Stimulated activated CD4-positive, alpha-beta T cell treated with anti-CD3 and anti-CD28 coated beads, Interleukin-4, amount 100 ng/mL, for 4 hours (primary cell): ENCODE results near the gene CD58.
"Not testable (repeated sequence)": the region's sequence is repeated elsewhere in the genome, so short reads cannot be mapped to it uniquely, and the experiment has no call there.

ENCODE experiments used
- DNase-seq, 2 experiments: peaks; one replicate each; pipeline ENCODE4 v3.0.0-alpha.2; 2020

Gene CD58

DNA sequence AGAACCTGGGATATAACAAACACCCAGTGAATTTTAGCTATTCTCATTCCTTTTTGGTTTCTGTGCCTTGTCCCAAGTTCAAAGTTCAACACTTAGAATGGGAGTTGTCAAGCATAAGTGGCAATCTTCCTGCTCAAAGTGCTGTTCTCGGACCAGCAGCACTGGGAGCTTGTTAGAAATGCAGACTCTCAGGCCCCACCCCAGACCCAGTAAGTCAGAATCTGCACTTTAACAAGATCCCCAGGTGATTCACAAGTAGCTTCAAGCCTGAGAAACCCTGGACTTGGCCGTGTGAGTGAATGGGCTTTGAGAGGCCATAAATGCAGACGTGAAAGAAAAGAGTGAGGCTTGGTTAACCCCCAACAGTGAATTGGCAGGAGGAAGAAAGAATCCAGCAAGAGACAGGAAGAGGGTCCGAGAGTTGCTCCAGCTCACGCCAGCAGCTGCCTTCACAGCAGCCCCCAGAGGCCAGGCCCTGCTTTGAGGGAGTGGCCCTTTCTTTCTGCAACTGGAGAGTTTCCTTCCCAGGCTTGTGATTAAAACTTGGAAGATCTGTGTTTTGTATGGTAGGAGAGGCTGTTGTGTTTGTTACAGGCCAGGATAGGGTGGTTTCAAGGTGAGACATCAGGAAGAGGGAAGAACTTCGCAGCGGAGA is 21.3 kb upstream of the CD58 start:
- not testable (repeated sequence) for DNase-seq

DNA sequence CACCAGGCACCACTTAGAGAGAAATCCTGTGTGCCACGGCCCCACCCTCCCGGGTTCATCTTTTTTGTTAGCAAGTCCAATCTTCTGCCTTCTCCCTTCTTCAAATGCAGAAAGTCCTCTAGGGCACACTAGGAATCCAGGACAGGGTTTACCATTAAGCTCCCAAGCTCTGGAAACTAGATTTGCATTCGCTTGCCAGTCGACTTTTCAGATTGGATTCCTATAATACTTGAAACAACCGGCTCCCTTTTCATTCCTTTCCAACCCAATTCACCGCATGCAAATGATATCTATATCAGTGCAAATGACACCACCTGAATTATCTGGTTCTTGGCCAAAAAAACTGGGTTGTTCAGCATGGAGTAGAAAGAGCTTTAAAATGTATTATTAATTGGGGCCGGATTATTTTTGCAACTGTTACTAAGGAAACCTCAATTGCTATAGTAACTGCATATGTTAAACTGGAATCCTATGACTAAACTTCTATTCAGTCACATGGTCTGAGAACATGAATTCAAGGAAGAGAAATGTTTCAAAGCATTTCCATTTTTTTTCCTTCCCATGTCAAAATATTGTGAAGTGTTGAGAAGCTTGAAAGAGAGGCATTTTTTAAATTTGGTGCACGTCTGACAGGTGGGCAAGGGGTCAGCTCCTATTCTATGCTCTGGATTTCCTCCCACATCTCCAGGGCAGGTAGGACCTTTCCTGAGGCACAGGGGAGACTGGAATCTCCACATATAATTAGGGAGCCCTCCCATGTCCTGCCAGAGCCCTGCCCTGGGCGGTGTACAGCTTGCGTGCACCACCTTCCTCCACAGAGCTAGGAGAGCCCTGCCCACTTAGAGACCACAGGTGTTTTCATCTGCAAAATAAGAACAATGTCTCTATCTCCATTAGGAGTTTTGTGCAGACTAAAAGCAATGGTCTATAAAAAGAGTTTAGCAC is 20.5 kb upstream of the CD58 start:
- not testable (repeated sequence) for DNase-seq

DNA sequence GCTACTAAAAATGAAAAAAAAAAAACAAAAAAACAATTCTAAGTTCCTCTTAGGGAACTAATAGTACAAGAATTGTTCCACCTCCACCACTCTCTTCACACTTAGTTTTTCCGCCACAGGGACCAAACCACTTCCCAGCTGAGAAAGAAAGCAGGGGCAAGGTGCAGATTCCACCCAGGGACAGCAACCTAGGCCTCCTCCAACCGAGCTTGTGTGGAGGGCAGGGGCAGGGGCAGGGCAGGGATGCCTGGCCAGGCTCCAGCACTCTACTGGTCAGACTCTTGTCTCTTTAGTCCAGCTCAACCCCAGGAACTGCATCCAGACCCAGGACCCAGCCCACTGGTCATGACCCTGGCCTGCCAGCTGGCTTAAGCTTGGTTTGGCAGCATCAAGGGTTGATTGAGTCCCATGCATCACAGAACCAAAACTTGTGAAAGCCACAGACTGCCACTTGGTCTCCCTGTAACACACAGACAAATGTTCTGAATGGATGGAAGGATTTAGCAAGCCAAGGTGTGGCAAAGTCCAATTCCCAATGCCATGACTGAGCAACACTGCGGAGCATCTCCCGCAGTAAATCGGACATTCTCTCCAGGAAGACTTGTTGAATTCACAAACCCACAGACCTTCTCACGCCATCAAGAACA is 19.7 kb upstream of the CD58 start:
- DNase-seq, result not testable (repeated sequence)

DNA sequence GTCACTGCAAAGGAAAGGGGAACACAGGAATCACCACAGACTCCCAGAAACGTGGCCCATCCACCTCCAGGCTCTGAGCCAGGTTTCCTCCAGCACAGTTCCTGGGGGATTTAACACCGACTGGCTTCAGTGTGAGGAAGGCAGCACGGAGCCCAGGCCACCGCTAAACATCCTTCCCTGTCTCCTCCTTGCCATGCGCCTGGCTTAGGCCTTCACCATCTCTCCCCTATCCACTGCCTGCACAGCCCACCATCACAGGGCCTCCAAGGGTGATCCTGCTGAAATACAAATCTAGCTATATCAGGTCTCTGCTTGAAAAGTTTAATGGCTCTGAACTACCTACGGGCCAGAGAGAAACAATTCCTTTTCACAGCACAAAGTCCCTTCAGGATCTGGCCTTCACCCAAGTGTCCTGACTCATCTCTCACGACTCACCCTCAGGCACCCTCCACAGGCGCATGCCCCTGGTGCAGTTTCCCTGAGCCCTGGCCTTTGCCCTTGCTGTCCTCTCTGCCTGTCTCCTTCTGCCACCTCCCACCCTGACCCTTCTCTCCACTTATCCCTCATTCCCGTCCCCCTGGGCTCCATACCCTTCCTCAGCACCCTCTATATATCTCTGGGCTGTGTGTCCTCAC is 18.4 kb upstream of the CD58 start:
- not testable (repeated sequence) for DNase-seq

DNA sequence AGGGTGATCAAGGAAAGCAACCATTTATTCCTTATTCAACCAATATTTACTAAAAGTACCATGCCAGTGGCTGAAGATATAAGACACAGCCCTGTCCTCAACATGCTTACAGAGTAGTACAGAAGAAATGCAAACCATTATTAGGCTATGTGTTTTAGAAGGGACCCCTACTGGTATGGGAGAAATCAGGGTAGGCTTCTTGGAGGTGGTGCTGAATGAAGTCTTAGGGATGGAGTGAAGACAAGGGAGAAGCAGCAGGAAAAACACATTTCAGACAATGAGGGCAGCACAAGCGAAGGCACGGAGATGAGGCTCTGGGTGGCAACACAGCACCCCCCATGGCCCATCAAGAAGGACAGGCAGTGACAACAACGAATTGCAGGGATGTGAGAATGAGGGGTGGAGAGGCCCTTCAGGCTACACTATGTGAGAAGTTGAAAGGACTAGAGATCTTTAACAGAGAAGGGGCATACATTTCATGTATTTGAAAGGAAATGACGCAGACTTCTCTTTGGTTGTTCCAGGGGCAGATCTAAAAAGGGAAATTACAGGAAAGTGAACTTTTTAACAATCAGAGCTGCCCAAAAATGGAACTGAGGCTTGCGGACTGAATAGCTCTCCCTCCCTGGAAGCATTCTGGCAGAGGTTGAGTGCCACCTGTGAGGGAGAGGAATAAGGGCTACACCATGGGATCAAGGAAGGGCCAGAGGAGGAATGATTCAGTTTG is 16.8 kb upstream of the CD58 start:
- DNase-seq, result no peak

DNA sequence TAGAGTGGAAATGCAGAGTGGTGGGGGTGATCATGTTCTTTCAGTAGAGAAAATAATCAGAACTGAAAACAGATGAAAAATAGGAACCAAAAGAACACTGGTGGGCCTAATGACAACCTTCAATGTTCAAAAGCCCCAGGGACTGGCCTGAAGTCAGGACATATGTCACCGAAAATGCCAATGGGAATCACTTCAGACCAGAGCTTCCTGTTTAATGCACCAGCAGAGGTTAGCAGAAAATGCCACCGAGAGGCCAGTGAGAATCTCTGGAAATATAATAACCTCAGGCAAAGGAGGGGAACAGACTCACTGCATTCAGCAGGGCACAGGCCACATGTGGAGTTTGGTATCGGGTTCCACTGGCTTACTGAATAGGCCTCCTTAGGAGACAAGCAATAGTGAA is 15.9 kb upstream of the CD58 start:
- no peak for DNase-seq

DNA sequence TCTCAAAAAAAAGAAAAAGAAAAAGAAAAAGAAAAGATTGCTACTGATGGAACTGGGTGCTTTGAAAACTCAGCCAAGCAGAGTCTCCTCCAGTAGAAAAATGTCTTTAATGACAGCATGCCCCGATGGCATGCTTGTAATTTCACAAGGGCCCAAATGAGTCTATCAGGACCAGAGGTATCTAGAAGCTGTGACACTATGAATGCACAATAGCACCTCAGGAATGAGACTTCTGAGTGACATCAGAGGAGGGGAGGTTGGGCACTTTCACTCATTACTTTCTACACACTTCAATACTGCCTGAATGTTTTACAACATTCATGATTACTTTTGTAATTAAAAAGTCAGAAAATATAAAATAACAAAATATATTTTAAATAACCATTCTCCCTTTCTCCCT is 15.1 kb upstream of the CD58 start:
- DNase-seq, result no peak

DNA sequence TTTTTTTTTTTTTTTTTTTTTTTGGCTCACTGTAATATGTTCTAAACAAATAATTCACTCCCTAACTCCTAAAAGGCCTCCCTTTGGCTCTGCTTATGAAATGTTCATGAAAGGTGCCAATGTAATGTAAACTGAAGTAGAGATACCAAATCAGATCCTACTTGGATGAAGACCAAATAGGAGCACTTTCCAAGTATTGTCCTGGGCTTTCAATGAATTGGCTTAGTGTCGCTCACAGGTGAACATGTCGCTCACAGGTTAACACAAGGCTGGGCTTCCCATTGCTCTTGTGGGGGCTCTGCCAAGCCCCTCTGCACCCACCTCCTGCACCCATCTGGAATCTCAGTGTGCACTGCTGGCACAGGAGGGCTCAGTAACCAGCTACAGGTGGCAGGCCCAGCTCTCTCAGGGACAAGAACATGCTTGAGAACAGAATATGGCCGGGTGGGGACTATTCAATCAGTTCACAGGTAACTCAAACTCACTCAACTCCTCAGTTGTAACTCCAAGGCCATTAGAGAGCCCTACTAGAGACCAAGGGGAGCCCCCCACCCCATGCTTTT is 10.6 kb upstream of the CD58 start:
- DNase-seq, result no peak

DNA sequence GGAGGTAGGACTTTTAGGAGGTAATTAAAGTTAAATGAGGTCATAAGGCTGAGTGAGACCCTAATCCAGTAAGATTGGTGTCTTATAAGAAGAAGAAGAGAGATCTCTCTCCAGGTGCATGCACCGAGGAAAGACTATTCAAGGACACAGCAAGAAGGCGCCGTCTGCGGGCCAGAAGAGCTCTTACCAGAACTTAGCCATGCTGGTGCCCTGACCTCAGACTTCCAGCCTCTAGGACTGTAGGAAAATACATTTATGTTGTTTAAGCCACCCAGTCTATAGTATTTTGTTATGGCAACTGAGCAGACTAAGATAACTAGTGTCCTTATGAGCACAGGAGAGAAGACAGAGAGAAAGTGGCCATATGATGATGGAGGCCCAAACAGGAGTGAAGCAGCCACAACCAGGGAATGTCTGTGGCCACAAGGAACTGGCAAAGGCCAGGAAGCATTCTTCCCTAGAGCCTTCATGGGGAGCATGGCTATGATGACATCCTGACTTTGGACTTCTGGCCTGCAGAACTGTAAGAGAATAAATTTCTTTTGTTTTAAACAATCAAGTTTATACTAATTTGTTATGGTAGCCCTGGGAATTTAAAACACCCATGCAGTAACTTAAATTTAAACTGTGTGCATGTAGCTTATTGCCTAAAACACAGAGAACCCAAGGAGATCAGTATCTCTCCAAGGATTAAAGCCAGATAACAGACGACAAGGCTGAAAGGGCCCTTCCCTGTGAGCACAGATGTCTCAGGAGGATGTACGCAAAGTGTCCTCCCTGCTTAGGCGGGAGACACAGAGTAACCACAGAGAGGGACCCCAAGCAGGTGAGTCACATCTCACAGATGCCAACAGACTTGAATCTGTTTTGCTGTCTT is 9.9 kb upstream of the CD58 start:
- DNase-seq, result no peak

DNA sequence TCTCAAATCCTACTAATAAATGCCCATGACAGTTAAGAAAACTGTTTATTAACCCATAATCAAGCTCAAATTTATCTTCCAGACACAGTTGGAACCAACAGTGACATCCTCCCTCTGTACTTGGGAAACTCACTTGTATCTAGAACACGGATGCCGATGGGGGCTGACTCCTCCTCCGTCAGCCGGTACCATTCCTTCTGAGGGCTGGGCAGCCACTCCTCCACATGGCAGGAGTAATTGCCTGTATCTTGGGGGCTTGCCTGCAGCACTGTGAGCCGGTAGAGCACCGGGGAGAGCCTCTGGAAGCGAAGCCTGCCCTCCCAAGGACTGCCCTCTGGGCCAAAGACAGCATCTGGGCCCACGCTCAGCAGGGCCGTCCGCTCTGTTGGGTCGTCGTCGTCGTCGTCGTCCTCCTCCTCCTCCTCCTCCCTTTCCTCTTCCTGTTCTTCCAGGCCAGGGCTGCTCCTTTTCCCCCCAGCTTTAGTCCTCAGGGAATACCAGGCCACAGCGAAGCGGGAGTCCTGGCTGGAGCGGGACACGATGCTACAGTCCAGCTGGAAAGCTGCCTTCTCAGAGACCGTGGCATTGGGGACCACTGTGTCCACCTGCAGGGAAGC is 8.5 kb upstream of the CD58 start:
- no peak for DNase-seq

DNA sequence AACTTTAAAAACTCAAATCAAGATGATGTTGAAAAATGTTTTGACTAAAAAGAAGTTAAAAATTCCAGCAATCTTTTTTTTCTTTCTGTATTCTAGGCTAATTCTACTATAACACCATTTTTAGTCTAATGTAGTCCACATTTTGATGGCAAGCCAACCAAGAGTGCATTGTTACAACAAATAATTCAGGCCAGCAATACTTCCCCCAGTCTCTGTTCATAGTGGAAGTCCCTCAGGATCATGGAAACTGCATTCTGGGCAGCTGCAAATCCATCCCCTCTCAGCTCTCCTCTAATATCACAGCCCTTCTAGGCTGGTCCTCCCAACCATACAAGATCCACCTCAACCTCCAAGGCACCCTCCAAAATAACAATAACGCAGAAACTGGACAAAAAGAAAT is 7.8 kb upstream of the CD58 start:
- DNase-seq, result no peak

DNA sequence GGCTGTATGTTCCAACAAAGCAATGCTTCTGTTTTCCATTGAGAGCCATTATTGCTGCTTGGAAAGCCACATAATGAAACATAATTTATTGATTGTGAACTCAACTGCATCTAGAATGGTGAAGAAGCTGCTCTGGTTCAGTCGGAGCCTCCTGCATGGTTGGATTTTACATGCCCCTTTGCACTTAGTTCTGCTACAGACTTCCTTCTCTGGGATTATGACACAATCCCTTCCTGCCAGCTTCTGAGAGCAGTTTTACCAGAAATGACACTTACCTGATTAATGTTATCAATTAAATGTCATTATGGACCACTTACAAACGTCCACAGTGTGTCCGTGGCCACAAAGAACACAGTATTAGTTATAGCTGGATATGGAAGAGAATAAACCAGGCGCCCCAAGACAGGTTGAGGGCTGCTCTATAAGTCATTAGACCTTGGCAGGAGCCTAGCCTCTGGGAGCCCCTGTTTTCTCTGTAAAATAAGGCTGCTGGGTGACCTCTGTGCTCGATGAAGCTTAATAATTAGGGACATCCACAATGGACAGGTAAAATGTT is 7.0 kb upstream of the CD58 start:
- DNase-seq, result no peak

DNA sequence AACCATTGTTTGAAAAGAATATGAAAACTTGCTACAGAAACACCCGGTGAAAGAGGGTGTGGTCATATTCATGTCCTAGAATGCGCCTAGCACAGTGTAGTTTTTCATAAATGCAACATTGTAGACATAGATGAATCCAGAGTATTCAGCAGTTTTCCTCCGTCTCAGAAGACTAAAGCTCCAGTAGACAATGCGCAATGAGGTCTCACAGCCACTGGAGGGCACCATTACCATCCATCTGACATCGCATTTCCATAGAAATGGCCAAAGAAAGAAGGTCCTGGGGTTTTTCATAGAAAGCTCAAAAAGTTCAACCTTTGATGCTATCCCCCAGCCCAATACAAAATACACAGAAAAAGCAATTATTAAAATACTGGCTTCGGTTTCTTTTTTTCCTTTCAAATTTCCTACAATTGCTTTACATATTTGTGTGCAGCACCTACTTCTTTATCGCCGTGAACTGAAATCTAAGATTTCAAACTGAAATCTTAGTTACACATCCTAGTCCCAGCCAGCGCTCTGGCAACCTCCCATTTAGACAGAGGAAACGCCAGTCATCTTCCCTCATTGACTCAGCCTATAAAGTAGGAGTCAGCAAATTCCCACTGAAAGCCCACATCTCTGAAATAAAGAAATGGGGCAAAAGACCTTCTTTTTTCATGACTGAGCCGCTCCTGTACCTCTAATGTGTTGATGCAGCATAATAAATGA is 3.9 kb upstream of the CD58 start:
- DNase-seq, result peak; percentile 33 to 44

DNA sequence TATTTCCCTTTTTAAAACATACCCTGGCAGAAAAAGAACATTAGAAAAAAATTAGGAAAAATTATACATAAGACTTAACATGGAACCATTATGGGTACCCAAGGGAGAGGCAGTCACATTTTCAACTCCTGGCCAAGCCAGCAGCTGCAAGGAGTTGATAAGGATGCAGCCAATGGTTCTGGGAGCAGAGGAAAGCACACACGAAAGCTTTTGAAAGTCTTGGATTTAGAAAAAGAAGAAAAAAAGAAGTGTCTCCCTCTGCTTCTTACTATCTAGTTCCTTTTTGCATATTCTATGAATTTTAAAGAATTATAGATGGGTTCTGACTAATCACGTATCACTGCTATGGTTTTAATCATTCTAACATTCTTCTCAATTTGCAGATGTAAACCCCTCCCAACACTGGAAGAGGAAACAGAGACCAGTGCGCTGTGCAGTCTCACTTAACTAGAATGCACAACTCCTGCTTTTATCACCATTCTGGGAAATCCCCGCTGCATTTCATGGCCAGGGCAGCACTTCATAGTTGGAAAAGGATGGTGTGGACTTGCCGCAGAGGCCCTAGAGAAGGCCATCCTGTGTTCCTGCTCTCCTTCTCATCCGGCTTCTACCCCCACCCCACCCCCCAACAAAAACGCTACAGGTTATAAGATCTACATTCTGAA is 2.7 kb upstream of the CD58 start:
- no peak for DNase-seq

DNA sequence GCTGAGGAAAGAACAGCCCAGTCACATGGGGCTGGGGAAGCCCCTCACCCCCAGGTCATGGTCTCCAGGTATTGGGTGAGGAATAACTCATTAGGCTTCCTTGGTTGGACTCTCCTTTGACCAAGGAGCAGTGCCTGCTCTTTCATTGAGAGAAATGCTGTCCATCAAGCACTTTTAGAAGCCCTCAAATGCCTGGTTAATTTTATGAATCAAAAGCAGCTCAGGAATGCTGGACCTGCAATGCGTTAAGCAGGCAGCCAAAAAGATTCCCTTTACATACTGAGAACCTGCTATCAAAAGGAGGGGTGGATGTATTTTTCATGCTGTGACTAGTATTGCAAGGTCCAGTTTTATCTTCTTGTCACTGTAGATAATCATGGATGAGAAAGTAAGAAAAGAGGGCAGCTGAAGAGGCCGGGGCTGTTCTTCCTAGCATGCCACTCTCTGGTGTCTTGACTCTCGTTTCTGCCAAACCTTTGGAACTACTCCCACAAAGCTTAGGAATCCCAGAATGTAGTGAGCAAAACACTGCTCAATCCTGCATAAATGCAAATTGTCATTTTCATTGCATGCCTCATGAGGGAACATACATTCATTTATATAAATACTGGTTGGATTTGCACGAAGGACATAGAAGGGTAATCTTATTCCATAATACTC is 2.1 kb upstream of the CD58 start:
- DNase-seq, result no peak

DNA sequence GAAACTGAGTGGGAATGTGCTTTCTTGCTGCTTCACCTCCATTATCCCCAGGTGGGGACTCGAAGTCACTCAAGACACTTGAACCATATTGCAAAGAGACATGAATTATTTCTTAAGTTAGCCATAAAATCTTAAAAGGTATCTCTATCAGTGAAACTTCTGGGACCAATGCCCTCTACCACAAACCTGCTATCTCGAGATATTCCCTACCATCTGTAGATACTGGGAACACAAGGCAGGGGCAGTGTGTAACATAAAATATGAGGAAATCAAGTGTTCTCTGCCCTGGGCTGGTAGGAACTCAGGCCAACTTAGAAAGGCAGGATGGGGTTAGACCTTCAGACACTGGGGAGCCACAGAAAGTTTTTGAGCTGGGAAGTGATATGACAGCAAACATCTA is 1.3 kb upstream of the CD58 start:
- DNase-seq, result no peak

DNA sequence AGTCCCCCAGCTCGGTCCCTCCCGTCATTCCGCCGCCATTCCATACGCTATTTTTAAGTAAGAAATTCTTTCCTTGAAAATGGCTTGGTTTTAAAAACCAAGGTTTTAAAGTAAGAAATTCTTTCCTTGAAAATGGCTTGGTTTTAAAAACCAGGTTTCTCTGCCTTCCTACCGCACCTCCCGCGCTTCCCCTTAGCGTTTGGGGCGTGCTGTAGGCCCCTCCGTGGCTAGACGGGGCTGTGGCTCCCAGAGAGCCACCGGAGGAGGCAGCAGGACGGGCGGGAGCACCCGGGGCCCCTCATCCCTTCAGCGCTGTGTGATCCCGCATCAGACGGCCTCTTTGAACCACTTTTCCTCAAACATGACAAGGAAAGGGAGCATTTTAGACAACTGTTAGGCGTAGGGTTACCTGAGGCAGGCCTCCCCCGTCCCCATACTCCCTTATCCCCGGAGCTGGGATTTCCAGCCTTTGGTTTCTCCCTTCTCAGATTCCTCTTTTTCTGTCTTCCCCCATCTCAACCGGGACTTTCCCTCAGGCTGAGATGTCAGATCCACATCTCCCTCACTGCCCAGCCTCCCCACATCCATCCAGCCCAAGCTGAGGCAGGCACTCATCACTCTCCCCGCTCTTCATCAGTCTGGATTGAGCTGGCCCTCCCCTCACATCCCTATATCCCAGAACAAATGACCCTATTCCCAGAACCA is 541 bp upstream of the CD58 start:
- DNase-seq, result no peak

DNA sequence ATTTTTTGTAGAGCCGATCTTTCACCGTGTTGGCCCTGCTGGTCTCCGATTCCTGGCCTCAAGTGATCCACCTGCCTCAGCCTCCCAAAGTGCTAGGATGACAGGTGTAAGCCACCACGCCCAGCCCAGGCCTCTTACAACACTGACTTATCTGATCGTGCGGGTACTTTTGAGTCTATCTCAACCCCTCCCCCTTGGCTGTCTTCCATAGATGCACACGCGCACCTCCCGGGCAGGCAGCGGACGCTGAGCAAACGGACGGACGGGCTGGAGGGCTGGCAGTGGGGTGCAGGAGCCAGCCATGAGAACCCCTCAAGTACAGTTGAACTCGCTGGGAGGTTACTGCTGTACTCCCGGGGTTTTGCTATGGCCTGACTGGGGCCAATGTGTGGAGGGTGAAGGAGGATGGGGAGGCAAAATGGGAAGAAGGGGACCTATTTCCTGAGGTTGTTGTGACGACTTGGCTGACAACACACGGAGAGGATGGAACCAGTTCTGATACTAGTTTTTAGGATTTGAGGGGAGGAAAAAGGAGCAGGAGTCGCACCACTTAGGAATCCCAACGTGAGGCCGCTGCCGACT is 959 bp downstream of the CD58 start:
- peak; percentile 24 to 32 for DNase-seq
